CD4-positive, alpha-beta T cell treated with Interleukin-17A for 4 hours (primary cell): ENCODE measurements around the gene DUSP18.
"Not testable (repeated sequence)": the region's sequence is repeated elsewhere in the genome, so short reads cannot be mapped to it uniquely, and the experiment has no call there.

ENCODE experiments used
- DNase-seq: peaks from one replicate; pipeline ENCODE4 v3.0.0-alpha.2; 2020; ENCODE audit warnings: mixed read lengths

The DUSP18 gene

DNA sequence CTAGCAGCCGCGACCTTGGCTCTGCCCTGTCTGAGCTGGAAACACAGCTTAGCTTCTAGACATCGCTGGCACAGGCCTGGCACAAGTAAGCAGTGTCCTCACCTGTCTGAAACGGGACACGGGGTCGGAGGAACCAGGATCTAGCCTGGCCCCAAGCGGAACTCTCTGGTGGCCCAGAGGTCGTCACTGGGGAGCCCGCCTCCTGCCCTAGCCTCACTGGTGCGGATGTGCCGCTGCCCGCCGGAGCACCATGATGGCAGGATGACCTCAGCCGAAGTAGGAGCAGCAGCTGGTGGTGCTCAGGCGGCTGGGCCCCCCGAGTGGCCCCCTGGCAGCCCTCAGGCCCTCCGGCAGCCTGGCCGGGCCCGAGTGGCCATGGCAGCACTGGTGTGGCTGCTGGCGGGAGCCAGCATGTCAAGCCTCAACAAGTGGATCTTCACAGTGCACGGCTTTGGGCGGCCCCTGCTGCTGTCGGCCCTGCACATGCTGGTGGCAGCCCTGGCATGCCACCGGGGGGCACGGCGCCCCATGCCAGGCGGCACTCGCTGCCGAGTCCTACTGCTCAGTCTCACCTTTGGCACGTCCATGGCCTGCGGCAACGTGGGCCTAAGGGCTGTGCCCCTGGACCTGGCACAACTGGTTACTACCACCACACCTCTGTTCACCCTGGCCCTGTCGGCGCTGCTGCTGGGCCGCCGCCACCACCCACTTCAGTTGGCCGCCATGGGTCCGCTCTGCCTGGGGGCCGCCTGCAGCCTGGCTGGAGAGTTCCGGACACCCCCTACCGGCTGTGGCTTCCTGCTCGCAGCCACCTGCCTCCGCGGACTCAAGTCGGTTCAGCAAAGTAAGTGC lies 31.2 kb downstream of the DUSP18 start:
- peak; percentile 21 for DNase-seq

DNA sequence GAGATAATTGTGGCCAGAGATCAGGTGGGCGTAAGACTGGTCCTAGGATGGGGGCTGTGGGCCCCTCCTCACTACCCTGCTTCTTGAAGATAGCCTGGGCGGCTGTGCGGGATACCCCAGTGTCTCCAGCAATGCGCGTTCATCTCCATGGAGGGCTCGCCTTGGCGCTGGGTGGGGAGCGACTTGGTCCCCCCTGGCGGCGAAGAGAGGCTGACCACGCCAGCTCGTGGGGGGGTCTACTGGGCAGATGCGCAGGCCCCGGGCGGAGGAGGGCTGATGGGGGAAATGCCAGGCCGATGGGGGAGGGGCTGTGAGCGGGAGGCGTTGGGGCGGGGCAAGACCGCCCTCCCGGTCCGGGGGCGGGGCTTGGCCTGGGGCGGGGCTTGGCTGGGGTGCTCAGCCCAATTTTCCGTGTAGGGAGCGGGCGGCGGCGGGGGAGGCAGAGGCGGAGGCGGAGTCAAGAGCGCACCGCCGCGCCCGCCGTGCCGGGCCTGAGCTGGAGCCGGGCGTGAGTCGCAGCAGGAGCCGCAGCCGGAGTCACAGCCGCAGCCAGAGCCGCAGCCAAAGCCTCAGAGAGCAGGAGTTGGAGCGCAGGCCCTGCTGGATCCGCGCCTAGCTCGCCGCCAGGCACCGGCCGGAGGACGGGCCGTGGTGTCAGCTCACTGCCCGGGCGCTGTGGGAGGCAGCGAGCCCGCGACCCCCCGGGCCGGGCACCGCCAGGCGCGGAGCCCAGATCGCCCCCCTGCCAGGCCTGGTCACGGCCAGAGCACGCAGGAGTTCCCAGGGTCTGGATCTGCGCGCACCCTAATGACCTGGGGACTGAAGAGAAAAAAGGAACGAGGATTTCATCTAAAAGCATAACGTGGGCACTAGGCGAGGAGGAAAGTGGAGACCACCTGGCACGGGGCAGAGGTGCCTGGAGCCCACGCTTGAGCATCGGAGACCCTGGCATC lies 32.1 kb downstream of the DUSP18 start, which contains the start of gene SLC35E4:
SLC35E4 (plus strand) TSS at position 509 of the 953 bp plus-strand sequence. CDS start 670 bp downstream, outside the sequence.
- DNase-seq = peak; percentile 98

DNA sequence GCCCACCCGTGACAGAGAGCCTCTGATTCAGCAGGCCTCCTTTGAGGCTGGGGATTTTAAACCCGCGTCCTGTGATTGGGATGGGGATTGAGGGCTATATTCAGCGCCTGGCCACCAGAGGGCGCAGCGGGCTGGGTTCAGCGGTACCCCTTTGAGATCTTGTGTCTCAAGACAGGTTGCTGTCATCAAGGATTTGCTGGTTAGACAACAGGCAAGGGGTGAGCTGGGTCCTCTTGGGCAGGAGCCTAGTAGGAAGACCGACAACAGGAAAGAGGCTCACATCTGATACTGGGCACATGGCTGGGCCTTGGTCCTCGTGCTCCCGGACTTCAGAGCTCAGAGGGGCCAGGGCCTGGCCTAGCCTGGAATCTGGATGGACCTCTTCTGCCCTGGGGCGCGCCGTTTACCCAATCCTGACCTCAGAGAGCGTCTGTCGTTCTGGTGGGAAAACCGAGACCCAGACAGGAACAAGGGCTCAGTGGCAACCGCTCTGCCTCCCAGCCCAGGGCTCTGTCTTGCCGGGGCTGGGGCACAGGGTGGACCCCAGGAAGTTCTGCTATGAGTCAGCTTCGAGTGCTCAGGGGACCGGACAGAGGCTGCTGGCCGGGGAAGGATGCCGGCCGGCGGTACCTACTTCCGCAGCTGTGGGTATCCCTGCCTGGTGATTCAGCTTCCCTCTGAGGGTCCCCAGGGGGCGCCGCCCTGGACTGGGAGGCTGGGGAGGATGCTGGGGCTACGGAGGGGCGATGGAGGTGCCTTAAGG lies 33.0 kb downstream of the DUSP18 start:
- DNase-seq = peak; percentile 94

- not testable (repeated sequence) for DNase-seq
Observed at GRCh38 chr22:30631469-30631868, 36.2 kb downstream of the DUSP18 start.

- no peak for DNase-seq
Observed at GRCh38 chr22:30628491-30628890, 39.2 kb downstream of the DUSP18 start.

GRCh38 chr22:30627471-30627870 lies 40.2 kb downstream of the DUSP18 start:
- DNase-seq = no peak

GRCh38 chr22:30626413-30626812 lies 41.3 kb downstream of the DUSP18 start:
- no peak for DNase-seq

- not testable (repeated sequence) for DNase-seq
Observed at GRCh38 chr22:30619909-30620308, 47.8 kb downstream of the DUSP18 start.

GRCh38 chr22:30617819-30618218 lies 49.9 kb downstream of the DUSP18 start:
- DNase-seq = no peak

- no peak for DNase-seq
Observed at GRCh38 chr22:30615543-30615954, 52.1 kb downstream of the DUSP18 start.

DNA sequence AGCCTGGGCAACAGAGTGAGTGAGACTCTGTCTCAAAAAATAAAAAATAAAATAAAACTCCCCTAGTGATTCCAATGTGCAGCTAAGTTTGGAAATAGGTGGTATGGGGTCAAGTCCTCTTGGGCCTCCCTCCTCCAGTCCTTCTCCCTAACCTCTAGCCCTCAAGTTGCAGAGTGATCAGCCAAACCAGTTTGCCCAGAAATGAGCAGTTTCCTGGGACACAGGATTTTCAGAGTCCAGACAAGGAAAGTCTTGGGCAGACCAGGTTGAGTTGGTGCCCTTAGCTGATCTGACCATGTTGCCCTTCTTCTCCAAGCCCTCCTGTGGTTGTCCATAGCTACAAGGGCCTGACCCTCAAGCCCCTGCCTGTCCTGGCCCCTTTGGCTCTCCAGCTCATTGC lies 52.8 kb downstream of the DUSP18 start:
- DNase-seq = no peak

DNA sequence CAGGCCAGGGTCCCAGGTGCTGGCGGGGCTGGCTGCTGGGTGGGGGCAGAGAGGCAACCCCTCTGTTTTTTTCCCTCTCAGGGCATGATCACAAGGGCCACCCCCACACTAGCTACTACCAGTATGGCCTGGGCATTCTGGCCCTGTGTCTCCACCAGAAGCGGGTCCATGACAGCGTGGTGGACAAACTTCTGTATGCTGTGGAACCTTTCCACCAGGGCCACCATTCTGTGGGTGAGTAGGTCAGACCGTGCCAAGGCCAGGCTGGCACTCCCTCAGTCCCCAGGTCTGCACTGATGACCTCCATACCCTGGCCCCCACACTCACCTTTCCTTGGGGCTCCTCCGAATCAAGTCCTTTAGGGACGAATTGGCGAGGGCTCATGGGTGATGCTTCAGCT lies 53.4 kb downstream of the DUSP18 start:
- no peak for DNase-seq

DNA sequence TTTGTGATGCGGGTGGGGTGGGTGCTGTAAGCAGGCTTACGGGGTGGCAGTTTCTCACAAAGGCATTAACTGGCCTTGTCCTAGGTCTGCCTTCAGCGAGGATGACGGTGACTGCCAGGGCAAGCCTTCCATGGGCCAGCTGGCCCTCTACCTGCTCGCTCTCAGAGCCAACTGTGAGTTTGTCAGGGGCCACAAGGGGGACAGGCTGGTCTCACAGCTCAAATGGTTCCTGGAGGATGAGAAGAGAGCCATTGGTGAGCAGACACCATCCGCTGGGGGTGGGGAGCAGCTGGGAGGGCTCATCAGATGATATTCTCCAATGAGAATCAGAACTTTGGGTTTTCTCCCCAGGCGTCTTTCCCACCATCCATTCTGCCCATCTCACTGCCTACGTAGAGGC lies 54.9 kb downstream of the DUSP18 start:
- no peak for DNase-seq
